GM12878 (cell line): Measurements from ENCODE around the gene MSI2. TPM values are rescaled to one million over a fixed set of nuclear protein-coding genes. Genes with fewer than 3 reads are reported as not detected.

ENCODE experiments used
- ATAC-seq: fragments of 200-7000 bp; cut with Tn5 transposase; 3 replicates; pipeline ENCODE4 v1.9.1; 2020; ENCODE audit warnings: mild to moderate bottlenecking, moderate library complexity
- BruUV-seq: library from RNA; stranded (reverse); fragments of 400-500 nt; replicated peaks from 2 replicates; lab custom pipeline; 2021; lab: Mats Ljungman, UMichigan
- CTCF ChIA-PET: fragments of 300-600 bp; sonication (Branson Sonifier 250); formaldehyde crosslinking; extraction: SDS; loops from one replicate; lab custom pipeline; 2021; ENCODE audit warnings: inconsistent platforms; lab: Yijun Ruan, JAX
- POLR2A ChIA-PET: fragments of 350-600 bp; formaldehyde crosslinking; extraction: SDS; loops from one replicate; lab custom pipeline; 2021; ENCODE audit warnings: inconsistent platforms; lab: Charles Lee
- RAD21 ChIA-PET: fragments of 300-600 bp; sonication (Branson Sonifier 250); formaldehyde crosslinking; loops from one replicate; lab custom pipeline; 2023; ENCODE audit warnings: antibody characterized with exemption; ENCODE audit not compliant: unreplicated experiment; lab: Charles Lee
- SMC1A ChIA-PET: fragments of 300-600 bp; sonication (Branson Sonifier 250); formaldehyde crosslinking; loops from one replicate; lab custom pipeline; 2023; ENCODE audit not compliant: unreplicated experiment, uncharacterized antibody; lab: Charles Lee
- DNase-seq: peaks from one replicate; pipeline ENCODE4 v3.0.0-alpha.2; 2011; ENCODE audit warnings: low read depth, low spot score
- FAIRE-seq: peaks from 3 replicates; lab custom pipeline; 2011; peaks lifted over from hg19 to GRCh38; lab: Jason Lieb, UNC
- H2AFZ ChIP-seq: 2 replicates; pipeline ENCODE4 v1.6.0; 2011; ENCODE audit warnings: low read depth, low read length, control low read depth; ENCODE audit not compliant: control insufficient read depth
- H3K27ac ChIP-seq: 2 replicates; pipeline ENCODE4 v1.5.1; 2011; ENCODE audit warnings: control low read depth; ENCODE audit not compliant: control insufficient read depth, insufficient read depth
- H3K27me3 ChIP-seq, 2 experiments: replicated peaks in 1 of 2; 2 replicates each; pipeline versions ENCODE4 v1.6.0 to v1.6.1; 2011; ENCODE audit warnings: low read length in 1 of 2; ENCODE audit not compliant: control insufficient read depth in 2 of 2, insufficient read depth in 2 of 2
- H3K36me3 ChIP-seq, 2 experiments: 2 replicates each; pipeline ENCODE4 v1.5.1; 2011; ENCODE audit warnings: low read length in 1 of 2; ENCODE audit not compliant: control insufficient read depth in 2 of 2, insufficient read depth in 2 of 2
- H3K4me1 ChIP-seq: 2 replicates; pipeline ENCODE4 v1.6.1; 2011; ENCODE audit warnings: mild to moderate bottlenecking, low read length, moderate library complexity, mixed read lengths; ENCODE audit not compliant: control insufficient read depth, insufficient read depth
- H3K4me2 ChIP-seq: 2 replicates; pipeline ENCODE4 v1.6.0; 2011; ENCODE audit warnings: control low read depth; ENCODE audit not compliant: control insufficient read depth, insufficient read depth
- H3K4me3 ChIP-seq: fragments of 200-600 bp; sonication (generic); 2 replicates; pipeline ENCODE4 v1.5.1; 2016
- H3K79me2 ChIP-seq: 2 replicates; pipeline ENCODE4 v1.6.0; 2011; ENCODE audit warnings: low read length; ENCODE audit not compliant: control insufficient read depth, insufficient read depth
- H3K9ac ChIP-seq: 2 replicates; pipeline ENCODE4 v1.8.0; 2011; ENCODE audit warnings: low read length, control low read depth, mixed read lengths; ENCODE audit not compliant: control insufficient read depth, insufficient read depth
- H3K9me3 ChIP-seq: replicated peaks from 3 replicates; pipeline ENCODE4 v1.5.1; 2011; ENCODE audit warnings: mild to moderate bottlenecking, low read length; ENCODE audit not compliant: control insufficient read depth, insufficient read depth
- H4K20me1 ChIP-seq: 2 replicates; pipeline ENCODE4 v1.6.0; 2011; ENCODE audit not compliant: control insufficient read depth, insufficient read depth
- CBFB ChIP-seq: IDR thresholded peaks from 2 replicates; pipeline ENCODE4 v1.6.1; 2016; ENCODE audit warnings: antibody characterized with exemption, low read depth
- CEBPB ChIP-seq, 2 experiments: fragments of 150-350 bp in 1 of 2; IDR thresholded peaks; 2 replicates each; pipeline ENCODE4 v1.6.1; 2012 to 2014; ENCODE audit warnings: low read depth in 2 of 2, low read length in 2 of 2, borderline replicate concordance in 1 of 2, inconsistent platforms in 1 of 2
- CHD1 ChIP-seq: IDR thresholded peaks from 2 replicates; pipeline ENCODE4 v1.6.1; 2012; ENCODE audit warnings: low read depth, low read length, improper control_type of control experiment
- DPF2 ChIP-seq: fragments of 450-650 bp; IDR thresholded peaks from 2 replicates; pipeline ENCODE4 v1.6.1; 2017; ENCODE audit warnings: mild to moderate bottlenecking
- NBN ChIP-seq: fragments of 450-650 bp; IDR thresholded peaks from 2 replicates; pipeline ENCODE4 v1.6.1; 2016
- NFXL1 ChIP-seq: fragments of 450-650 bp; IDR thresholded peaks from 2 replicates; pipeline ENCODE4 v1.6.1; 2017; ENCODE audit warnings: antibody characterized with exemption, mild to moderate bottlenecking, borderline replicate concordance
- NFYB ChIP-seq: IDR thresholded peaks from 2 replicates; pipeline ENCODE4 v1.6.1; 2011; ENCODE audit warnings: low read depth, mild to moderate bottlenecking, low read length, improper control_type of control experiment, moderate library complexity; ENCODE audit not compliant: insufficient read depth
- TCF7 ChIP-seq: IDR thresholded peaks from 2 replicates; pipeline ENCODE4 v1.6.1; 2014; ENCODE audit warnings: antibody characterized with exemption, borderline replicate concordance
- ZZZ3 ChIP-seq: IDR thresholded peaks from 2 replicates; pipeline ENCODE4 v1.6.1; 2011; ENCODE audit warnings: low read depth; ENCODE audit not compliant: control insufficient read depth, insufficient read length
- WGBS: methylation state at CpG from one replicate; pipeline ENCODE4 v1.1.6; 2016; ENCODE audit warnings: low lambda C conversion rate; ENCODE audit not compliant: insufficient replicate concordance, insufficient coverage; ENCODE audit errors: missing lambda C conversion rate; 5-methylcytosine and 5-hydroxymethylcytosine counted together
- in situ Hi-C: fragments of 300-500 bp; cut with MboI; formaldehyde crosslinking; loops from 9 replicates; pipeline ENCODE4 v1.14.3; 2018; ENCODE audit warnings: mixed read lengths
- intact Hi-C: fragments of 100-400 bp; cut with micrococcal nuclease; formaldehyde crosslinking; loops from one replicate; pipeline ENCODE4 v1.14.2; 2022; ENCODE audit not compliant: unreplicated experiment
- polyA plus RNA-seq, 11 experiments: library from polyadenylated mRNA; depleted of rRNA in 4 of 11; unstranded in 6 of 11; stranded (reverse) in 5 of 11; fragments of >200 nt; fragmentation: Nextera tagmentation in 4 of 11; fragmentation: Illumina TruSeq in 1 of 11; extraction: Ambion mirVana in 4 of 11; extraction: Trizol in 1 of 11; gene quantifications; 1 replicate in 1 of 11; 2 replicates in 10 of 11; pipeline versions ENCODE4 v1.2.1 to v1.2.3, GENCODE V29; 2011 to 2016; ENCODE audit warnings: inconsistent platforms in 2 of 11, missing spikeins in 2 of 11, low read depth in 1 of 11
- total RNA-seq, 4 experiments: library from RNA; depleted of rRNA in 3 of 4; stranded (reverse); fragments of >200 nt in 3 of 4; fragmentation: Illumina TruSeq in 1 of 4; extraction: Trizol in 1 of 4; gene quantifications; 2 replicates each; pipeline versions ENCODE4 v1.2.1 to v1.2.3, GENCODE V29; 2013 to 2021
- TF ChIP-seq, protein P1 (sequence below): IDR thresholded peaks from 2 replicates; pipeline ENCODE4 v1.6.1; 2011; ENCODE audit warnings: borderline replicate concordance, low read depth, mild to moderate bottlenecking, moderate library complexity, low read length; ENCODE audit not compliant: insufficient read depth, poor library complexity, severe bottlenecking
- TF ChIP-seq, protein P2 (sequence below): fragments of 450-650 bp; IDR thresholded peaks from 2 replicates; pipeline ENCODE4 v1.6.1; 2017; ENCODE audit warnings: mild to moderate bottlenecking, moderate library complexity
- TF ChIP-seq, protein P3 (sequence below): IDR thresholded peaks from 2 replicates; pipeline ENCODE4 v1.6.1; 2012; ENCODE audit warnings: mild to moderate bottlenecking, low read depth, low read length

MSI2 gene
- total and polyA plus RNA-seq, 10 of the 15 experiments (the other 5 are each of a cell fraction or from before 2014, with no cell fraction given): 6.1 to 76.1 (median 42.0) TPM

DNA sequence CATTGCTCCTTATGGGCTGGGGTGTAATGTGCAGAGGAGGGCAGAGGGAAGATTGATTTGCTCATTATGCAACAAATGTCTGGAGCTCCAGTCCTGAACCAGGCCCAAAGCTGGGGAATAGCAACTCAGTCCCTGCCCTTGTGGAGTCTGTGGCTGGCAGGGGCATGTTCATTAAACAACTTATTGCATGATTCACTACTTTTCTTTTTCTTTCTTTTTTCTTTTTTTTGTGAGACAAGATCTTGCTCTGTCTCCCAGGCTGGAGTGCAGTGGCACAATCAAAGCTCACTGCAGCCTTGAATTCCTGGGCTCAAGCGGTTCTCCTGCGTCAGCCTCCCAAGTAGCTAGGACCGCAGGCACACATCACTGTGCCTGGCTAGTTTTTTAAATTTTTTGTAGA is 23.1 kb downstream of the MSI2 start:
- no TSS peak for BruUV-seq
- Histone ChIP-seq H3K79me2 (peaks cover 8% of the 10 kb centered on the region), H3K4me2 (no peak overlapping the region), H3K4me1 (peaks cover 6% of the 10 kb centered on the region), H3K9me3 (no peaks in the 10 kb centered on the region), H2AFZ (no peak overlapping the region), H3K9ac (no peak overlapping the region), H3K4me3 (no peak overlapping the region), H3K36me3 (peaks cover 12 to 37% of the 10 kb centered on the region in 2 experiments), H3K27ac (no peak overlapping the region), H3K27me3 (no peaks in the 10 kb centered on the region), H4K20me1 (no peaks in the 10 kb centered on the region)
- RAD21 ChIA-PET: no interaction called here
- CTCF ChIA-PET: no interaction called here
- FAIRE-seq (no peak), DNase-seq (no peak), ATAC-seq (no peak)
- SMC1A ChIA-PET: interaction anchor here (1.3 kb wide), 1 partner anchor 75 kb away, joined by 6 read pairs; no protein-coding TSS in a partner anchor
- intact Hi-C loops: no loop called here
- POLR2A ChIA-PET: interaction anchor here (1.0 to 1.2 kb wide), 2 partner anchors 10 to 26 kb away, joined by 3 to 4 read pairs; no protein-coding TSS in a partner anchor
- in situ Hi-C loops: no loop called here
- WGBS: 100% methylated on average over 3 of the region's 3 CpGs
- TF ChIP-seq CHD1 (no peak), CBFB (no peak), NFYB (no peak), ZZZ3 (no peak), NFXL1 (no peak), NBN (no peak), TCF7 (no peak), DPF2 (no peak), CEBPB (IDR thresholded peaks at IDR 0.05; ENCODE audit: borderline replicate concordance in 1 of 2, low read depth in 2 of 2, low read length in 2 of 2) (no peak)
- TF ChIP-seq, protein P1, sequence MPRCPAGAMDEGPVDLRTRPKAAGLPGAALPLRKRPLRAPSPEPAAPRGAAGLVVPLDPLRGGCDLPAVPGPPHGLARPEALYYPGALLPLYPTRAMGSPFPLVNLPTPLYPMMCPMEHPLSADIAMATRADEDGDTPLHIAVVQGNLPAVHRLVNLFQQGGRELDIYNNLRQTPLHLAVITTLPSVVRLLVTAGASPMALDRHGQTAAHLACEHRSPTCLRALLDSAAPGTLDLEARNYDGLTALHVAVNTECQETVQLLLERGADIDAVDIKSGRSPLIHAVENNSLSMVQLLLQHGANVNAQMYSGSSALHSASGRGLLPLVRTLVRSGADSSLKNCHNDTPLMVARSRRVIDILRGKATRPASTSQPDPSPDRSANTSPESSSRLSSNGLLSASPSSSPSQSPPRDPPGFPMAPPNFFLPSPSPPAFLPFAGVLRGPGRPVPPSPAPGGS: no peak
- TF ChIP-seq, protein P2, sequence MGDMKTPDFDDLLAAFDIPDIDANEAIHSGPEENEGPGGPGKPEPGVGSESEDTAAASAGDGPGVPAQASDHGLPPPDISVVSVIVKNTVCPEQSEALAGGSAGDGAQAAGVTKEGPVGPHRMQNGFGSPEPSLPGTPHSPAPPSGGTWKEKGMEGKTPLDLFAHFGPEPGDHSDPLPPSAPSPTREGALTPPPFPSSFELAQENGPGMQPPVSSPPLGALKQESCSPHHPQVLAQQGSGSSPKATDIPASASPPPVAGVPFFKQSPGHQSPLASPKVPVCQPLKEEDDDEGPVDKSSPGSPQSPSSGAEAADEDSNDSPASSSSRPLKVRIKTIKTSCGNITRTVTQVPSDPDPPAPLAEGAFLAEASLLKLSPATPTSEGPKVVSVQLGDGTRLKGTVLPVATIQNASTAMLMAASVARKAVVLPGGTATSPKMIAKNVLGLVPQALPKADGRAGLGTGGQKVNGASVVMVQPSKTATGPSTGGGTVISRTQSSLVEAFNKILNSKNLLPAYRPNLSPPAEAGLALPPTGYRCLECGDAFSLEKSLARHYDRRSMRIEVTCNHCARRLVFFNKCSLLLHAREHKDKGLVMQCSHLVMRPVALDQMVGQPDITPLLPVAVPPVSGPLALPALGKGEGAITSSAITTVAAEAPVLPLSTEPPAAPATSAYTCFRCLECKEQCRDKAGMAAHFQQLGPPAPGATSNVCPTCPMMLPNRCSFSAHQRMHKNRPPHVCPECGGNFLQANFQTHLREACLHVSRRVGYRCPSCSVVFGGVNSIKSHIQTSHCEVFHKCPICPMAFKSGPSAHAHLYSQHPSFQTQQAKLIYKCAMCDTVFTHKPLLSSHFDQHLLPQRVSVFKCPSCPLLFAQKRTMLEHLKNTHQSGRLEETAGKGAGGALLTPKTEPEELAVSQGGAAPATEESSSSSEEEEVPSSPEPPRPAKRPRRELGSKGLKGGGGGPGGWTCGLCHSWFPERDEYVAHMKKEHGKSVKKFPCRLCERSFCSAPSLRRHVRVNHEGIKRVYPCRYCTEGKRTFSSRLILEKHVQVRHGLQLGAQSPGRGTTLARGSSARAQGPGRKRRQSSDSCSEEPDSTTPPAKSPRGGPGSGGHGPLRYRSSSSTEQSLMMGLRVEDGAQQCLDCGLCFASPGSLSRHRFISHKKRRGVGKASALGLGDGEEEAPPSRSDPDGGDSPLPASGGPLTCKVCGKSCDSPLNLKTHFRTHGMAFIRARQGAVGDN: no peak
- TF ChIP-seq, protein P3, sequence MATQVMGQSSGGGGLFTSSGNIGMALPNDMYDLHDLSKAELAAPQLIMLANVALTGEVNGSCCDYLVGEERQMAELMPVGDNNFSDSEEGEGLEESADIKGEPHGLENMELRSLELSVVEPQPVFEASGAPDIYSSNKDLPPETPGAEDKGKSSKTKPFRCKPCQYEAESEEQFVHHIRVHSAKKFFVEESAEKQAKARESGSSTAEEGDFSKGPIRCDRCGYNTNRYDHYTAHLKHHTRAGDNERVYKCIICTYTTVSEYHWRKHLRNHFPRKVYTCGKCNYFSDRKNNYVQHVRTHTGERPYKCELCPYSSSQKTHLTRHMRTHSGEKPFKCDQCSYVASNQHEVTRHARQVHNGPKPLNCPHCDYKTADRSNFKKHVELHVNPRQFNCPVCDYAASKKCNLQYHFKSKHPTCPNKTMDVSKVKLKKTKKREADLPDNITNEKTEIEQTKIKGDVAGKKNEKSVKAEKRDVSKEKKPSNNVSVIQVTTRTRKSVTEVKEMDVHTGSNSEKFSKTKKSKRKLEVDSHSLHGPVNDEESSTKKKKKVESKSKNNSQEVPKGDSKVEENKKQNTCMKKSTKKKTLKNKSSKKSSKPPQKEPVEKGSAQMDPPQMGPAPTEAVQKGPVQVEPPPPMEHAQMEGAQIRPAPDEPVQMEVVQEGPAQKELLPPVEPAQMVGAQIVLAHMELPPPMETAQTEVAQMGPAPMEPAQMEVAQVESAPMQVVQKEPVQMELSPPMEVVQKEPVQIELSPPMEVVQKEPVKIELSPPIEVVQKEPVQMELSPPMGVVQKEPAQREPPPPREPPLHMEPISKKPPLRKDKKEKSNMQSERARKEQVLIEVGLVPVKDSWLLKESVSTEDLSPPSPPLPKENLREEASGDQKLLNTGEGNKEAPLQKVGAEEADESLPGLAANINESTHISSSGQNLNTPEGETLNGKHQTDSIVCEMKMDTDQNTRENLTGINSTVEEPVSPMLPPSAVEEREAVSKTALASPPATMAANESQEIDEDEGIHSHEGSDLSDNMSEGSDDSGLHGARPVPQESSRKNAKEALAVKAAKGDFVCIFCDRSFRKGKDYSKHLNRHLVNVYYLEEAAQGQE: no peak
